ENCODE results near the gene CGNL1.

CGNL1 gene

GRCh38 chr15:57443486-57443885, 67.2 kb downstream of the CGNL1 start:
- TF ChIP-seq REST (IDR thresholded peaks at IDR 0.05; ENCODE audit: low read depth), result no peak

- TF ChIP-seq TAF1 (IDR thresholded peaks at IDR 0.05; ENCODE audit: low read depth) (no peak), RAD21 (IDR thresholded peaks at IDR 0.05; ENCODE audit: low read depth) (no peak), EGR1 (IDR thresholded peaks at IDR 0.05) (no peak), TCF12 (IDR thresholded peaks at IDR 0.05; ENCODE audit: low read depth) (no peak), ZBTB7A (IDR thresholded peaks at IDR 0.05; ENCODE audit: low read depth) (no peak), YY1 (IDR thresholded peaks at IDR 0.05; ENCODE audit: low read depth) (no peak), USF1 (IDR thresholded peaks at IDR 0.05) (no peak), MAX (IDR thresholded peaks at IDR 0.05) (no peak), TEAD4 (IDR thresholded peaks at IDR 0.05) (no peak)
These were observed 68.7 kb downstream of the CGNL1 start for GRCh38 chr15:57444877-57445513.

- TF ChIP-seq ZBTB7A (IDR thresholded peaks at IDR 0.05; ENCODE audit: low read depth) (no peak), YY1 (IDR thresholded peaks at IDR 0.05; ENCODE audit: low read depth) (no peak), TEAD4 (IDR thresholded peaks at IDR 0.05) (no peak), TAF1 (IDR thresholded peaks at IDR 0.05; ENCODE audit: low read depth) (no peak), FOXM1 (IDR thresholded peaks at IDR 0.05; ENCODE audit: borderline replicate concordance, low read depth) (no peak), CREB1 (IDR thresholded peaks at IDR 0.05; ENCODE audit: low read depth) (no peak), MAX (IDR thresholded peaks at IDR 0.05) (no peak), NFIC (IDR thresholded peaks at IDR 0.05) (no peak), USF1 (IDR thresholded peaks at IDR 0.05) (no peak), RAD21 (IDR thresholded peaks at IDR 0.05; ENCODE audit: low read depth) (no peak), EGR1 (IDR thresholded peaks at IDR 0.05) (no peak), REST (IDR thresholded peaks at IDR 0.05; ENCODE audit: low read depth) (no peak), TCF12 (IDR thresholded peaks at IDR 0.05; ENCODE audit: low read depth) (no peak), CEBPB (IDR thresholded peaks at IDR 0.05) (no peak), EP300 (IDR thresholded peaks at IDR 0.05; ENCODE audit: borderline replicate concordance) (no peak)
These were observed 69.6 kb downstream of the CGNL1 start for GRCh38 chr15:57445872-57446271.

GRCh38 chr15:57446393-57446792, 70.1 kb downstream of the CGNL1 start:
- TF ChIP-seq RAD21 (IDR thresholded peaks at IDR 0.05; ENCODE audit: low read depth) (no peak), YY1 (IDR thresholded peaks at IDR 0.05; ENCODE audit: low read depth) (no peak), REST (IDR thresholded peaks at IDR 0.05; ENCODE audit: low read depth) (no peak), TEAD4 (IDR thresholded peaks at IDR 0.05) (no peak), CEBPB (IDR thresholded peaks at IDR 0.05) (no peak), EP300 (IDR thresholded peaks at IDR 0.05; ENCODE audit: borderline replicate concordance) (no peak), MAX (IDR thresholded peaks at IDR 0.05) (no peak), FOXM1 (IDR thresholded peaks at IDR 0.05; ENCODE audit: borderline replicate concordance, low read depth) (no peak), CREB1 (IDR thresholded peaks at IDR 0.05; ENCODE audit: low read depth) (no peak), TCF12 (IDR thresholded peaks at IDR 0.05; ENCODE audit: low read depth) (no peak), ZBTB7A (IDR thresholded peaks at IDR 0.05; ENCODE audit: low read depth) (no peak)
